Keratinocyte (primary cell): ENCODE results near the gene OR13H1. TPM values are rescaled to one million over a fixed set of nuclear protein-coding genes. Genes with fewer than 3 reads are reported as not detected.
"Not testable (repeated sequence)": the region's sequence is repeated elsewhere in the genome, so short reads cannot be mapped to it uniquely, and the experiment has no call there.

Source experiments
- DNase-seq: peaks from one replicate; pipeline ENCODE4 v3.0.0-alpha.2; 2011; ENCODE audit warnings: low read depth, missing footprints, low spot score
- FAIRE-seq: peaks from 2 replicates; lab custom pipeline; 2011; peaks lifted over from hg19 to GRCh38; lab: Jason Lieb, UNC
- H2AFZ ChIP-seq: 2 replicates; pipeline ENCODE4 v1.6.0; 2012; ENCODE audit warnings: low read length, control low read depth, inconsistent platforms; ENCODE audit not compliant: control insufficient read depth
- H3K27ac ChIP-seq: 2 replicates; pipeline ENCODE4 v1.5.1; 2011; ENCODE audit warnings: low read length; ENCODE audit not compliant: control insufficient read depth, insufficient read depth
- H3K27me3 ChIP-seq: 3 replicates; pipeline ENCODE4 v1.6.0; 2011; ENCODE audit warnings: low read length; ENCODE audit not compliant: control insufficient read depth, insufficient read depth; ENCODE audit errors: extremely low read depth
- H3K36me3 ChIP-seq, 2 experiments: 2 replicates in 1 of 2; 3 replicates in 1 of 2; pipeline ENCODE4 v1.5.1; 2011; ENCODE audit warnings: low read length in 2 of 2, mild to moderate bottlenecking in 1 of 2; ENCODE audit not compliant: control insufficient read depth in 2 of 2, insufficient read depth in 2 of 2; ENCODE audit errors: extremely low read depth in 1 of 2
- H3K4me1 ChIP-seq: 3 replicates; pipeline ENCODE4 v1.5.1; 2011; ENCODE audit warnings: low read length; ENCODE audit not compliant: control insufficient read depth, insufficient read depth; ENCODE audit errors: extremely low read depth
- H3K4me2 ChIP-seq: 3 replicates; pipeline ENCODE4 v1.6.0; 2011; ENCODE audit warnings: low read depth, low read length; ENCODE audit not compliant: control insufficient read depth, insufficient read depth; ENCODE audit errors: extremely low read depth
- H3K4me3 ChIP-seq, 3 experiments: fragments of 200-600 bp in 1 of 3; sonication (generic) in 1 of 3; 2 replicates in 2 of 3; 3 replicates in 1 of 3; pipeline ENCODE4 v1.5.1; 2011 to 2016; ENCODE audit warnings: low read length in 3 of 3, mild to moderate bottlenecking in 3 of 3, control low read depth in 2 of 3, inconsistent platforms in 1 of 3, low read depth in 1 of 3, mixed read lengths in 1 of 3, mixed run types in 1 of 3, moderate library complexity in 1 of 3; ENCODE audit not compliant: control insufficient read depth in 2 of 3, insufficient read depth in 2 of 3; ENCODE audit errors: extremely low read depth in 1 of 3
- H3K79me2 ChIP-seq: 2 replicates; pipeline ENCODE4 v1.6.0; 2012; ENCODE audit warnings: low read length; ENCODE audit not compliant: control insufficient read depth, insufficient read depth
- H3K9ac ChIP-seq: 3 replicates; pipeline ENCODE4 v1.6.0; 2011; ENCODE audit warnings: low read length; ENCODE audit not compliant: control insufficient read depth, insufficient read depth; ENCODE audit errors: extremely low read depth
- H3K9me1 ChIP-seq: 3 replicates; pipeline ENCODE4 v1.6.0; 2011; ENCODE audit warnings: low read length; ENCODE audit not compliant: control insufficient read depth, insufficient read depth; ENCODE audit errors: extremely low read depth
- H3K9me3 ChIP-seq: 2 replicates; pipeline ENCODE4 v1.5.1; 2012; ENCODE audit warnings: low read depth, low read length; ENCODE audit not compliant: control insufficient read depth
- H4K20me1 ChIP-seq: 3 replicates; pipeline ENCODE4 v1.6.0; 2011; ENCODE audit warnings: low read length; ENCODE audit not compliant: control insufficient read depth, insufficient read depth; ENCODE audit errors: extremely low read depth
- CTCF ChIP-seq, 3 experiments: IDR thresholded peaks in 1 of 3; conservative IDR thresholded peaks in 1 of 3; optimal IDR thresholded peaks in 1 of 3; 2 replicates in 2 of 3; 3 replicates in 1 of 3; pipeline versions ENCODE3 to v1.5.1; 2011; ENCODE audit warnings: low read length in 3 of 3, mild to moderate bottlenecking in 3 of 3, moderate library complexity in 2 of 3, control low read depth in 1 of 3, inconsistent platforms in 1 of 3; ENCODE audit not compliant: insufficient read depth in 2 of 3; ENCODE audit errors: extremely low read depth in 1 of 3
- EZH2 ChIP-seq: IDR thresholded peaks from one replicate; pipeline ENCODE4 v1.6.1; 2012; ENCODE audit warnings: inconsistent platforms, mild to moderate bottlenecking, low read length, moderate library complexity
- dilution Hi-C: fragments of 300-500 bp; cut with MboI; formaldehyde crosslinking; loops from one replicate; pipeline ENCODE4 v1.7.0; 2020; ENCODE audit warnings: low sequenced_read_pairs; ENCODE audit not compliant: extremely low pct_ligation_motif_present
- polyA plus RNA-seq, 5 experiments: library from polyadenylated mRNA; depleted of rRNA in 3 of 5; stranded (reverse) in 3 of 5; stranded (forward) in 1 of 5; unstranded in 1 of 5; fragments of >200 nt; gene quantifications; 1 replicate in 1 of 5; 2 replicates in 3 of 5; 3 replicates in 1 of 5; pipeline versions ENCODE4 v1.2.1 to v1.2.3, GENCODE V29; 2011 to 2012; ENCODE audit warnings: missing spikeins in 2 of 5, low read depth in 1 of 5, low replicate concordance in 1 of 5

Gene OR13H1
- polyA plus RNA-seq, 1 donor (not counting 4 experiments of a cell fraction or from before 2014, with no cell fraction given) = not detected

- no peak overlapping the region for H3K4me3 ChIP-seq
- DNase-seq (no peak), FAIRE-seq (no peak)
- no peaks in the 10 kb centered on the region for H3K27me3 ChIP-seq
- no peak overlapping the region for H3K27ac ChIP-seq
- H3K4me2 ChIP-seq = no peak overlapping the region
- H3K9me3 ChIP-seq = no peaks in the 10 kb centered on the region
- no peaks in the 10 kb centered on the region for H4K20me1 ChIP-seq
- TF ChIP-seq CTCF (optimal IDR thresholded peaks at IDR 0.05 in 1 of 3, IDR thresholded peaks at IDR 0.05 in 1 of 3, conservative IDR thresholded peaks at IDR 0.05 in 1 of 3; ENCODE audit: extremely low read depth in 1 of 3, insufficient read depth in 2 of 3, low read length in 3 of 3) = no peak
- TF ChIP-seq EZH2 = no peak
- H3K36me3 ChIP-seq = no peaks in the 10 kb centered on the region
- H3K79me2 ChIP-seq = no peaks in the 10 kb centered on the region
- no peaks in the 10 kb centered on the region for H3K4me1 ChIP-seq
- H3K9ac ChIP-seq = no peak overlapping the region
- dilution Hi-C loops = no loop called here
- H2AFZ ChIP-seq = no peak overlapping the region
- H3K9me1 ChIP-seq = no peaks in the 10 kb centered on the region
Measured at GRCh38 chrX:131577999-131578734, 34.3 kb downstream of the OR13H1 start.

GRCh38 chrX:131578735-131579367 is 35.0 kb downstream of the OR13H1 start:
- H3K9me3 ChIP-seq, H3K27me3 ChIP-seq, H3K4me3 ChIP-seq, H3K9me1 ChIP-seq, H3K4me2 ChIP-seq, H3K4me1 ChIP-seq, H3K36me3 ChIP-seq, DNase-seq, H2AFZ ChIP-seq, H3K9ac ChIP-seq, dilution Hi-C loops, FAIRE-seq, H3K79me2 ChIP-seq, H3K27ac ChIP-seq, H4K20me1 ChIP-seq: not testable (repeated sequence)
